Measurements from ENCODE around the gene ADAM29. TPM values are rescaled to one million over a fixed set of nuclear protein-coding genes. Genes with fewer than 3 reads are reported as not detected.

The ADAM29 gene
- total and polyA plus RNA-seq, 2 experiments from 2014 or later, result not detected

DNA sequence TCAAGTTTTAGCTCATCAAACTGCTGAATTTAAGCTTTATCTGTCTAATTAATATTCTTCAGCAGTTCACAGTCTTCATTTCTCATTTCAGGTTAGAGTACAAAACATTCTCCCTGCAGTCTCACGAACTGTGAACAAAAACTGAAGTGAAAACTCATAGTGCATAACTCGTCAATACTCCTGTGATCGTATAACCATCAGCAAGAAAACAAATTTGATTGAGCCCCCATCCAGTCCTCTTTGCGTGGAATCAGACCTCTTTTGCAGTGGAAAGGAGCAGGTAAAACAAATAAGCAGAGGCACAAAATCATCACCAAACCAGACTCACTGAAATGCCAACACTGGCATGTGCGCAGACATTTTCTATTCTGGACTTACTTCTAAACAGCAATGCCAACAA, 12.7 kb downstream of the ADAM29 start (continued):
- TF ChIP-seq, protein P1, sequence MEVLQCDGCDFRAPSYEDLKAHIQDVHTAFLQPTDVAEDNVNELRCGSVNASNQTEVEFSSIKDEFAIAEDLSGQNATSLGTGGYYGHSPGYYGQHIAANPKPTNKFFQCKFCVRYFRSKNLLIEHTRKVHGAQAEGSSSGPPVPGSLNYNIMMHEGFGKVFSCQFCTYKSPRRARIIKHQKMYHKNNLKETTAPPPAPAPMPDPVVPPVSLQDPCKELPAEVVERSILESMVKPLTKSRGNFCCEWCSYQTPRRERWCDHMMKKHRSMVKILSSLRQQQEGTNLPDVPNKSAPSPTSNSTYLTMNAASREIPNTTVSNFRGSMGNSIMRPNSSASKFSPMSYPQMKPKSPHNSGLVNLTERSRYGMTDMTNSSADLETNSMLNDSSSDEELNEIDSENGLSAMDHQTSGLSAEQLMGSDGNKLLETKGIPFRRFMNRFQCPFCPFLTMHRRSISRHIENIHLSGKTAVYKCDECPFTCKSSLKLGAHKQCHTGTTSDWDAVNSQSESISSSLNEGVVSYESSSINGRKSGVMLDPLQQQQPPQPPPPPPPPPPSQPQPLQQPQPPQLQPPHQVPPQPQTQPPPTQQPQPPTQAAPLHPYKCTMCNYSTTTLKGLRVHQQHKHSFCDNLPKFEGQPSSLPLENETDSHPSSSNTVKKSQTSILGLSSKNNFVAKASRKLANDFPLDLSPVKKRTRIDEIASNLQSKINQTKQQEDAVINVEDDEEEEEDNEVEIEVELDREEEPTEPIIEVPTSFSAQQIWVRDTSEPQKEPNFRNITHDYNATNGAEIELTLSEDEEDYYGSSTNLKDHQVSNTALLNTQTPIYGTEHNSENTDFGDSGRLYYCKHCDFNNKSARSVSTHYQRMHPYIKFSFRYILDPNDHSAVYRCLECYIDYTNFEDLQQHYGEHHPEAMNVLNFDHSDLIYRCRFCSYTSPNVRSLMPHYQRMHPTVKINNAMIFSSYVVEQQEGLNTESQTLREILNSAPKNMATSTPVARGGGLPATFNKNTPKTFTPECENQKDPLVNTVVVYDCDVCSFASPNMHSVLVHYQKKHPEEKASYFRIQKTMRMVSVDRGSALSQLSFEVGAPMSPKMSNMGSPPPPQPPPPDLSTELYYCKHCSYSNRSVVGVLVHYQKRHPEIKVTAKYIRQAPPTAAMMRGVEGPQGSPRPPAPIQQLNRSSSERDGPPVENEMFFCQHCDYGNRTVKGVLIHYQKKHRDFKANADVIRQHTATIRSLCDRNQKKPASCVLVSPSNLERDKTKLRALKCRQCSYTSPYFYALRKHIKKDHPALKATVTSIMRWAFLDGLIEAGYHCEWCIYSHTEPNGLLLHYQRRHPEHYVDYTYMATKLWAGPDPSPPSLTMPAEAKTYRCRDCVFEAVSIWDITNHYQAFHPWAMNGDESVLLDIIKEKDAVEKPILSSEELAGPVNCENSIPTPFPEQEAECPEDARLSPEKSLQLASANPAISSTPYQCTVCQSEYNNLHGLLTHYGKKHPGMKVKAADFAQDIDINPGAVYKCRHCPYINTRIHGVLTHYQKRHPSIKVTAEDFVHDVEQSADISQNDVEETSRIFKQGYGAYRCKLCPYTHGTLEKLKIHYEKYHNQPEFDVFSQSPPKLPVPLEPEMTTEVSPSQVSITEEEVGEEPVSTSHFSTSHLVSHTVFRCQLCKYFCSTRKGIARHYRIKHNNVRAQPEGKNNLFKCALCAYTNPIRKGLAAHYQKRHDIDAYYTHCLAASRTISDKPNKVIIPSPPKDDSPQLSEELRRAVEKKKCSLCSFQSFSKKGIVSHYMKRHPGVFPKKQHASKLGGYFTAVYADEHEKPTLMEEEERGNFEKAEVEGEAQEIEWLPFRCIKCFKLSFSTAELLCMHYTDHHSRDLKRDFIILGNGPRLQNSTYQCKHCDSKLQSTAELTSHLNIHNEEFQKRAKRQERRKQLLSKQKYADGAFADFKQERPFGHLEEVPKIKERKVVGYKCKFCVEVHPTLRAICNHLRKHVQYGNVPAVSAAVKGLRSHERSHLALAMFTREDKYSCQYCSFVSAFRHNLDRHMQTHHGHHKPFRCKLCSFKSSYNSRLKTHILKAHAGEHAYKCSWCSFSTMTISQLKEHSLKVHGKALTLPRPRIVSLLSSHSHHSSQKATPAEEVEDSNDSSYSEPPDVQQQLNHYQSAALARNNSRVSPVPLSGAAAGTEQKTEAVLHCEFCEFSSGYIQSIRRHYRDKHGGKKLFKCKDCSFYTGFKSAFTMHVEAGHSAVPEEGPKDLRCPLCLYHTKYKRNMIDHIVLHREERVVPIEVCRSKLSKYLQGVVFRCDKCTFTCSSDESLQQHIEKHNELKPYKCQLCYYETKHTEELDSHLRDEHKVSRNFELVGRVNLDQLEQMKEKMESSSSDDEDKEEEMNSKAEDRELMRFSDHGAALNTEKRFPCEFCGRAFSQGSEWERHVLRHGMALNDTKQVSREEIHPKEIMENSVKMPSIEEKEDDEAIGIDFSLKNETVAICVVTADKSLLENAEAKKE (CRISPR knock-in tag; IDR thresholded peaks at IDR 0.05), result no peak
- no peak for TF ChIP-seq EZH2 (IDR thresholded peaks at IDR 0.05; ENCODE audit: low read depth, unreplicated experiment)
- TF ChIP-seq, protein P2, sequence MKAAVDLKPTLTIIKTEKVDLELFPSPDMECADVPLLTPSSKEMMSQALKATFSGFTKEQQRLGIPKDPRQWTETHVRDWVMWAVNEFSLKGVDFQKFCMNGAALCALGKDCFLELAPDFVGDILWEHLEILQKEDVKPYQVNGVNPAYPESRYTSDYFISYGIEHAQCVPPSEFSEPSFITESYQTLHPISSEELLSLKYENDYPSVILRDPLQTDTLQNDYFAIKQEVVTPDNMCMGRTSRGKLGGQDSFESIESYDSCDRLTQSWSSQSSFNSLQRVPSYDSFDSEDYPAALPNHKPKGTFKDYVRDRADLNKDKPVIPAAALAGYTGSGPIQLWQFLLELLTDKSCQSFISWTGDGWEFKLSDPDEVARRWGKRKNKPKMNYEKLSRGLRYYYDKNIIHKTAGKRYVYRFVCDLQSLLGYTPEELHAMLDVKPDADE (IDR thresholded peaks at IDR 0.05), result no peak
- no peak for TF ChIP-seq NANOG (IDR thresholded peaks at IDR 0.05; ENCODE audit: borderline replicate concordance)
- TF ChIP-seq EZH2phosphoT487 (IDR thresholded peaks at IDR 0.05; ENCODE audit: unreplicated experiment), result no peak
- no peak for TF ChIP-seq JUNB (IDR thresholded peaks at IDR 0.05; ENCODE audit: unreplicated experiment)
- TF ChIP-seq ZNF331 (CRISPR knock-in tag; IDR thresholded peaks at IDR 0.05; ENCODE audit: low read depth), result no peak

DNA sequence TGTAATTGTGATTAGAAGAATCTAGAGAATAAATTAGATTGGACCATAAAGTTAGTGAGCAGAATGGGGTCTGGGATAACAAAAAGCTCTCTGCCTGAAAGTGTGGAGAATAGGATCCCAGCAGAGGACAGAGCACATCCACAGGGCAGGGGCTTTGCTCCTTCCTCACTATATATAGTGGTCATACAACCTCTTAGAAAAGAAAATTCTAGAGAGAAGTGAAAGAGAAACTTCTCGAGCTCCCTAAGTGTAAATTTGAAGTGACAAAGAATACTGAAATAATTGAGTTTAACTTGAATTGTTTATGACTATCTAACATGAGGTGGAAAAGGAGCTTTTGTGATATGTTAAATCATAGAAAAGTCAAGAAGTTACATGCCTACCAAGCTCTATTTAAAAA, 14.9 kb downstream of the ADAM29 start:
- Mint-ChIP-seq H3K27ac (no peak overlapping the region), H3K27me3 (ENCODE audit: insufficient read depth, low read depth, poor library complexity) (no peaks in the 10 kb centered on the region), H3K4me3 (no peak overlapping the region), H3K9me3 (no peaks in the 10 kb centered on the region), H3K4me1 (peaks cover 11% of the 10 kb centered on the region), H3K36me3 (ENCODE audit: low read depth) (no peaks in the 10 kb centered on the region)
- Histone ChIP-seq H3K36me3 (ENCODE audit: insufficient read depth) (no peaks in the 10 kb centered on the region), H3F3A (replicated peaks; ENCODE audit: low read depth) (no peaks in the 10 kb centered on the region), H2AFZ (no peak overlapping the region), H3K4me2 (no peak overlapping the region), H3K27ac (ENCODE audit: low read depth) (no peak overlapping the region), H3K9me2 (ENCODE audit: insufficient read depth) (no peaks in the 10 kb centered on the region; the same call in 1 of the 2 replicates), H3K27me3 (ENCODE audit: insufficient read depth) (no peaks in the 10 kb centered on the region), H3K79me2 (replicated peaks; ENCODE audit: insufficient read depth) (no peaks in the 10 kb centered on the region), H3K4me3 (no peak overlapping the region), H3K4me1 (ENCODE audit: insufficient read depth) (no peaks in the 10 kb centered on the region; the same call in none of the 2 replicates), H4K20me1 (replicated peaks; ENCODE audit: insufficient read depth) (no peaks in the 10 kb centered on the region)
- ATAC-seq (no peak), DNase-seq (ENCODE audit: low spot score) (no peak)
- TF ChIP-seq EZH2phosphoT487 (IDR thresholded peaks at IDR 0.05; ENCODE audit: unreplicated experiment) (no peak), CREB1 (CRISPR knock-in tag; IDR thresholded peaks at IDR 0.05; ENCODE audit: low read depth) (no peak), NANOG (IDR thresholded peaks at IDR 0.05; ENCODE audit: borderline replicate concordance) (no peak), POLR2AphosphoS5 (IDR thresholded peaks at IDR 0.05; ENCODE audit: low read depth) (no peak), JUNB (IDR thresholded peaks at IDR 0.05; ENCODE audit: unreplicated experiment) (no peak), ZNF114 (CRISPR knock-in tag; IDR thresholded peaks at IDR 0.05) (no peak)
- TF ChIP-seq, protein P3, sequence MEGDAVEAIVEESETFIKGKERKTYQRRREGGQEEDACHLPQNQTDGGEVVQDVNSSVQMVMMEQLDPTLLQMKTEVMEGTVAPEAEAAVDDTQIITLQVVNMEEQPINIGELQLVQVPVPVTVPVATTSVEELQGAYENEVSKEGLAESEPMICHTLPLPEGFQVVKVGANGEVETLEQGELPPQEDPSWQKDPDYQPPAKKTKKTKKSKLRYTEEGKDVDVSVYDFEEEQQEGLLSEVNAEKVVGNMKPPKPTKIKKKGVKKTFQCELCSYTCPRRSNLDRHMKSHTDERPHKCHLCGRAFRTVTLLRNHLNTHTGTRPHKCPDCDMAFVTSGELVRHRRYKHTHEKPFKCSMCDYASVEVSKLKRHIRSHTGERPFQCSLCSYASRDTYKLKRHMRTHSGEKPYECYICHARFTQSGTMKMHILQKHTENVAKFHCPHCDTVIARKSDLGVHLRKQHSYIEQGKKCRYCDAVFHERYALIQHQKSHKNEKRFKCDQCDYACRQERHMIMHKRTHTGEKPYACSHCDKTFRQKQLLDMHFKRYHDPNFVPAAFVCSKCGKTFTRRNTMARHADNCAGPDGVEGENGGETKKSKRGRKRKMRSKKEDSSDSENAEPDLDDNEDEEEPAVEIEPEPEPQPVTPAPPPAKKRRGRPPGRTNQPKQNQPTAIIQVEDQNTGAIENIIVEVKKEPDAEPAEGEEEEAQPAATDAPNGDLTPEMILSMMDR (conservative IDR thresholded peaks at IDR 0.05; ENCODE audit: low read depth in 2 of 2), result no peak

Measured in GM23338 (cell line).